ENCODE measurements around the gene NUFIP1. TPM values are rescaled to one million over a fixed set of nuclear protein-coding genes. Genes with fewer than 3 reads are reported as not detected.
A peak's percentile ranks its signal among the peaks of the same experiment; 100 is the strongest.

NUFIP1 gene
- total RNA-seq, 2 experiments from 2014 or later: 9.3 to 9.5 TPM

DNA sequence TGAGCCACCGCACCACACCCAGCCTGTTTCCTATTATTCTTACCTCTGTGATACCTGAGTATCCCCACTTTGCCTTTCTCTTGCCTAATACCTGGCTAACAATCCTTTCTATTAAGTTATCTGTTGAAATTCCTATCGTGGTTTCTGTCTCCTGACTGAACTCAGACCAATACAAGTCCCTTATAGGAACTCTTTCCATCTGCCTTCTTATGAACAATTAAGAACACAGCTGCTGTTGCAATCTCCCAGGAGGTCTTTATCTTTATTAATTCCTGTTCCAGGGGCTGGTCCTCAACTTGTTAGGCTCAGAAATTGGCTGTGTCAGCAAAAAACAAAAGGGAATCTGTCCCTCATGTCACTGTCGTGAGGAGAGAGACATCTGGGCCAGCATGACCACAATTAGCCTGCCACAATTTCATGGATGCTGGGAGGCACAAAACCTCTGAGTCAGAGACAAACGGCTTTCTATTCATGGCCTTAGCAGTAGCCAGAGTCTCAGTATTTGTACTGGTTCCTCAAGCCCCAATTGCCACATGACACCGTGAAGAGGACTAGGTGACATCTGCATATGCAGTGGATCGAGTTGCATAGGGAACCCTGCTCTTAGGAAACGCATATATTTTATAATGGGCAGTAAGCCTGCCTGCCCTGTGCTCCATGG lies 58.2 kb downstream of the NUFIP1 start:
- intact Hi-C loops (cut with micrococcal nuclease): no loop called here
- Mint-ChIP-seq H3K27ac (no peak overlapping the region), H3K4me3 (no peak overlapping the region), H3K9me3 (no peaks in the 10 kb centered on the region), H3K4me1 (ENCODE audit: low read depth) (peaks cover 4% of the 10 kb centered on the region), H3K36me3 (no peaks in the 10 kb centered on the region), H3K27me3 (peaks cover 12% of the 10 kb centered on the region)
- ChIA-PET POLR2A (no interaction called here), CTCF (interaction anchor here (1.3 kb wide), 1 partner anchor 12 kb away, joined by 3 read pairs; no protein-coding TSS in a partner anchor)
- no peak for DNase-seq

DNA sequence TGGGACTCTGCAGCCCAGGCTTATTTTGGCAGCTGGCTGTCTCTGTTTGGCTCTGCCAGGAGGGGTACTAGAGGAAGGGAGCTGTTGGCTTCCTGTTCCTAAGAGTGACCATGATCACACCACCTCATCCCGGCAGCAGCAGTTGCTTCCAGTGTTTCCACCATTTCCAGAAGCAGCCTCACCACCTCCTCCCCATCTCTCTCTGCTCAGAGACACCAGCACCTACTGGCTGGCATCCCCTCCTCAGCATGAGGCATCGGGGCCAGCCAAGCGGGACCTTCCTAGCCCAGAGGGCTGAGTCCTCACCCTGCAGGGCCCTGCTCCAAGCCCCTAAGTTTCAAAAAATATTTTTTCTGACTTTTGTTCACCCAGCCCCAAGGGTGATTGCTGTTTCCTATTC lies 59.0 kb downstream of the NUFIP1 start:
- Mint-ChIP-seq H3K4me1 (ENCODE audit: low read depth) (peaks cover 4% of the 10 kb centered on the region), H3K9me3 (no peaks in the 10 kb centered on the region), H3K36me3 (no peaks in the 10 kb centered on the region), H3K27me3 (peaks cover 16% of the 10 kb centered on the region), H3K4me3 (no peak overlapping the region), H3K27ac (no peak overlapping the region)
- ChIA-PET CTCF (interaction anchor here (1.3 kb wide), 1 partner anchor 11 kb away, joined by 3 read pairs; no protein-coding TSS in a partner anchor), POLR2A (no interaction called here)
- DNase-seq: no peak
- intact Hi-C loops (cut with micrococcal nuclease): no loop called here

DNA sequence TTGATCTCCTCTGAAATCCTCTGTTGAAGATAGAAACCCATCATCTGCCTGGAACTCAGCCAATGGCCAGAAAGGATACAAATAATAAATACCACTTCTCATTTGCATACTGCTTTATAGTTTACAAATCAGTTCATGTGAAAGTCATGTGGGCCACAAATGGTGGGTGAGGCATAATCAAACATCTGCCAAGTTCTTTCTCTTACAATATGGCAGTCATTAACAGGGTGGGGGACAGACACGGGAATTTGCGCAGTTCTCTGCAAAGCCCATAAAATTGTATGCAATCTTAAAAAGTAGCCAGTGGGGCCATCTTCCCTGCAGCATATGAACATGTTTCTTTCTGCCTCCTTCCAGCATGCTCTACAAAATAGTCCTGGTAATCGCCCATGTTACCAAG lies 59.6 kb downstream of the NUFIP1 start:
- intact Hi-C loops (cut with micrococcal nuclease): no loop called here
- Mint-ChIP-seq H3K27ac (no peak overlapping the region), H3K4me3 (no peak overlapping the region), H3K4me1 (ENCODE audit: low read depth) (peaks cover 1% of the 10 kb centered on the region), H3K36me3 (no peaks in the 10 kb centered on the region), H3K27me3 (peaks cover 17% of the 10 kb centered on the region), H3K9me3 (no peaks in the 10 kb centered on the region)
- POLR2A ChIA-PET: no interaction called here
- no peak for DNase-seq
- CTCF ChIA-PET: no interaction called here

DNA sequence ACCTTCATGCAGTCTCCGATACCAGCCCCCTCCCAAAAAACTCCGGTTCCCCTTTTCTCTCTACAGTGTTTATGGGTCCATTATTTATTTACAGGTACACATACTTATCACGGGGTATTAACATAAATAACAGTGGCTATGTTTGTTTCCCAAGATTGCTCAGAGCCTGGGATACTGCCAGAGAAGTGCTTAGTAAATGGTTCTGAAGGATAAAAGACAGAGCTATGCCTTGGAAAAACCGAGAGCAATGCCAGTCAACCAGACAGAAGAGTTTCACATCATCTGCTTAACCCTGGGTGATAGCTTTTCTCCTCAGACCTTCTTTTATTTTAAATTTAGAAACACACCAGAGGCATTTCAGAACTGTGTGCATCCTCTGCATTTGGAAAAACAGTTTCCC lies 61.3 kb downstream of the NUFIP1 start:
- DNase-seq: no peak
- Mint-ChIP-seq H3K4me1 (ENCODE audit: low read depth) (no peaks in the 10 kb centered on the region), H3K9me3 (no peaks in the 10 kb centered on the region), H3K27ac (no peak overlapping the region), H3K4me3 (no peak overlapping the region), H3K27me3 (peaks cover 18% of the 10 kb centered on the region), H3K36me3 (no peaks in the 10 kb centered on the region)
- POLR2A ChIA-PET: no interaction called here
- intact Hi-C loops (cut with micrococcal nuclease): no loop called here
- CTCF ChIA-PET: interaction anchor here (1.2 to 1.6 kb wide), 2 partner anchors 9 to 445 kb away, joined by 3 to 6 read pairs; no protein-coding TSS in a partner anchor

DNA sequence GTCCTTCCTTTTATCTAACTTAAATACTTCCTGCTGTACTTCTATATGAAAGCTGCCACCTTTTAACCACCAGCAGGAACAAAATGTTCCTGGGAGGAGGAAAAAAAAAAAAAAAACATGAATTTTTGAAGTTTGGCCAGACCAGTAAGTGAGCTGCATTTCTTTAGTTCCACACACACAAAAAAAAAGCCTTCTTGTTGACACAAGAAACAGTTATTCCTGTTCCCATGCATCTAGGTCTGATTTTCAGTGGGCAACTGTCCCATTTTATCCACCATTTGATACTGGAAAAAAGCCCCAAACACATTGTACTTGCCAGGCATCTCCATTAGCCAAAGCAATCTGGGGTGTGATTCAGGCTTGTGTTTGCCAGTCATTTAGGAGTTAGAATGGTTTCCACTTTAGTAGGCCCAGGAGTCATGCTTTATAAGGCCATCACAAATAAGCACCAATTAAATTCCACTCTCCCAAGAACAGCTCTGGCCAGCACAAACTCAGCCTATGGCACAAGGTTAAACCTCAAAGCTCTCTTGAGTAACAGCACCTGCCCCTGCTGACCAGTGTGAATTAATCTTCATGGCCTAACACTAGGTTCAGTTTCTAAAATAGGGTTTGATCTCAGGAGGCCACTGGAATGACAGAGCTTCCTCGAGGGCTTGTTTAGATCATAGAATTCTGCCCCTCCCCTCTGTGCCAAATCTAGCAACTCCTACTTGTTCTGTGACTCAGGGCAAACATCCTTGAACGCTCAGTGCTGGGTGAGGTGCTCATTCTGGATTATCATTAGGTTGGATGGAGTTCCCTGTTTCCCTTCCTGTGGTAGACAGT lies 67.1 kb downstream of the NUFIP1 start:
- ChIA-PET POLR2A (no interaction called here), CTCF (interaction anchor here (2.3 kb wide), 1 partner anchor 439 kb away, joined by 6 read pairs; no protein-coding TSS in a partner anchor)
- no peak for DNase-seq
- Mint-ChIP-seq H3K9me3 (no peaks in the 10 kb centered on the region), H3K4me1 (ENCODE audit: low read depth) (no peaks in the 10 kb centered on the region), H3K27me3 (peaks cover 10% of the 10 kb centered on the region), H3K36me3 (no peaks in the 10 kb centered on the region), H3K27ac (no peak overlapping the region), H3K4me3 (no peak overlapping the region)
- intact Hi-C loops (cut with micrococcal nuclease): no loop called here

DNA sequence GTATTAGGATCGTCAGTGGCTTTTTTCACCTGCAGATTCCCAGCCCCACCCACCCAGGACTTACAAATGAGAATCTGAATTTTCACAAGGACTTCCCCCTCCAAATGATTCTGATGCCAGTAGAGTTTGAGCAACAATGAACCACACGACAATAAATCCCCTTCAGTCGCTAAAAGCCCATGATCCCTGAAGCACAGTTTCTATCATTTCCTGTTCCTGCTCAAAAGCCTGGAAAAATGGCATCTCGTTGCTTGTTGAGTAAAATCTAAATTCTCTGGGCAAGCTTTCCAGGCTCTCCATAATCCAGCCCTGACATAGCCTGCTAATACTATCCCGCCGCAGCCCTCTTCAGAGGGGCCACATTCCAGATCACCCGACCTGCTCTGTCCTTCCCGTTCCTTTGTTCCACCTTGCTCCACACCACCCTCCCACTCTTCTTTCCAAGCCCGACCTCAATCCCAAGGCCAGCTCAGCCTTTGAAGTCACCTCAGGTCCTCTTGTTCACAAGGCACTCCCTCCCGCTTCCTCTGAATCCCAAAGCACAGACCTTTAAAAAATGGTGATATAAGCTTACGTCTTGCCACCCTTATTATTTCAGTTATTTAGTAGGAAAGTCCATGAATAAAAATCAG lies 67.9 kb downstream of the NUFIP1 start:
- ChIA-PET CTCF (interaction anchor here (2.3 kb wide), 1 partner anchor 438 kb away, joined by 6 read pairs; no protein-coding TSS in a partner anchor), POLR2A (no interaction called here)
- no peak for DNase-seq
- Mint-ChIP-seq H3K4me1 (ENCODE audit: low read depth) (no peaks in the 10 kb centered on the region), H3K4me3 (no peak overlapping the region), H3K9me3 (no peaks in the 10 kb centered on the region), H3K27me3 (peaks cover 9% of the 10 kb centered on the region), H3K36me3 (no peaks in the 10 kb centered on the region), H3K27ac (no peak overlapping the region)
- intact Hi-C loops (cut with micrococcal nuclease): no loop called here

DNA sequence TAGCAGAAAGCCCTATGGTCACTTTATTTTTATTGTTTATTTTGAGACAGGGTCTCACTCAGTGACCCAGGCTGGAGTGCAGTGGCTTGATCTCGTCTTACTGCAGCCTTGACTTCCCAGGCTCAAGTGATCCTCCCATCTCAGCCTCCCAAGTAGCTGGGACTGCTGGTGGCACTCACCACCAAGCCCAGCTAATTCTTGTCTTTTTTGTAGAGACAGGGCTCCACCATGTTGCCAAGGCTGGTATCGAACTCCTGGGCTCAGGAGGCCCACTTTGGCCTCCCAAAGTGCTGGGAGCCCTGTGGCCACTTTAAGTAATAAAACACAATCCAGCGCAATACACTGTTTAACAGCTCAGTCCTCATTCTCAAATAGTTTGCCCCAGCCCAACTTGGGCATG lies 69.3 kb downstream of the NUFIP1 start:
- no peak overlapping the region for H3K4me3 Mint-ChIP-seq
- intact Hi-C loops (cut with micrococcal nuclease): no loop called here
- H3K27me3 Mint-ChIP-seq: peaks cover 3% of the 10 kb centered on the region
- H3K9me3 Mint-ChIP-seq: no peaks in the 10 kb centered on the region
- no peaks in the 10 kb centered on the region for H3K36me3 Mint-ChIP-seq
- POLR2A ChIA-PET: no interaction called here
- H3K27ac Mint-ChIP-seq: no peak overlapping the region
- CTCF ChIA-PET: no interaction called here
- no peak for DNase-seq
- no peaks in the 10 kb centered on the region for H3K4me1 Mint-ChIP-seq (ENCODE audit: low read depth)

DNA sequence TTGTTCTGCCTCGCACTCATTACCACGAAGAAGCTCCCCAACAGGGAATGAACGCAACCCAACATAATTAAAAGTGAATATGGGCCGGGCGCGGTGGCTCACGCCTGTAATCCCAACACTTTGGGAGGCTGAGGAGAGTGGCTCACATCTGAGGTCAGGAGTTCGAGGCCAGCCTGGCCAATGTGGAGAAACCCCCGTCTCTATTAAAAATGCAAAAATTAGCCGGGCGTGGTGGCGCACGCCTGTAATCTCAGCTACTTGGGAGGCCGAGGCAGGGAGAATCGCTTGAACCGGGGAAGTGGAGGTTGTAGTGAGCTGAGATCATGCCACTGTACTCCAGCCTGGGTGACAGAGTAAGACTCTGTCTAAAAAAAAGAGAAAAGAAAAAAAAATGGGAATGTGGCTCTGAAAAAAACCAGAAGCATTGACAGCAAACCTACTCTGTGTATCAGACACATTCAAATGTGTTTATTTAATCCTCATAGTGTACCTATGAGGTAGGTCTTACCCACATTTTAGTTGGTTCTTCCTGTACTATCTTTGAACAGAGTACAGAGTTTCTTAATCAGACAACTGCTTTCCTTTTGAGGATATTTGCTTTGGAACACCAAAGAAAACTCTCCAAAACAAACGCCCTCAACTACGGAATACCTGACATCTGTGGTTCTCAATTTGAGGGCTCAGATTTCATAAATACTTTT lies 70.0 kb downstream of the NUFIP1 start:
- Mint-ChIP-seq H3K27me3 (no peaks in the 10 kb centered on the region), H3K27ac (no peak overlapping the region), H3K36me3 (no peaks in the 10 kb centered on the region), H3K9me3 (no peaks in the 10 kb centered on the region), H3K4me1 (ENCODE audit: low read depth) (no peaks in the 10 kb centered on the region), H3K4me3 (no peak overlapping the region)
- DNase-seq: no peak
- ChIA-PET CTCF (interaction anchor here (0.7 to 2.4 kb wide), 8 partner anchors 9 to 1031 kb away, joined by 3 to 12 read pairs (median 6); no protein-coding TSS in a partner anchor), POLR2A (no interaction called here)
- intact Hi-C loops (cut with micrococcal nuclease): loop anchor here (2.0 to 5.0 kb wide), 6 partner anchors 53 to 1134 kb away; partner anchors contain the start of genes SLC25A30 and ZC3H13

DNA sequence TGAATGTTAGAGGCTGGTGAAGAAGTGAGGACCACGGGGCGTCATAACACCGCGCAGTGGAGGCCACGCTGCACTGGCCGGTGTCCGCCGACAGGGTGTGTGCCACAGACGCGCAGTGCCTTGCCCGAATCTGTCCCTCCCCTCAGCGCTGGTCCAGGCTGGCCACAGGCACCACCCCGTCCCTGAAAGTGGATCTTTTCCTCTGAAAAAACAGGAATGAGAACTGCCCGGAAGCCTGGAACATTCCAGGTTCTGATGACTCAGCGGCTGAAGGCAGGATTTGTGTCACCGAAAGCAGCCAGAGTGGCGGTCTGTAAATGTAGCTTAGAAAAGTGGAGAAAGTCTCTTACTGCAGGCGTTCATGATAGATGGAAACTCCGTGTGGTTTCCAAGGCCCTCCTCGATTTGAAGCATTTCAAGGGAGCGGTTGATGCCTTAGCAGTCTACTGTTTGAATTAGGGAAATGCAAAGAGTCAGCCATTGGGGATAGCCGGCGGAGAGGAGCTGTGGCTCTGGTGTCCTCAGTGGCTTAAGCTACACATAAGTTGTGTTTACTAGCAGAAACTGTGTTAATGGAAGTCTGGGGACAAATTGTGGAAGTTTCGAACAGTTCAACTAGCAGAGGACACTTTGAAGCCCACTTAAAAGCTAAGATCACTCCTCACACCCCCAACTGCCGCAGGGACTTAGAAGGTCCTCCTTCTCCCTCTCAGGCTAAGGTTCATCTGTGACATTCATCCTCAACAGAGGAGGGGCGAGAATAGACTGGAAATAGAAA lies 70.8 kb downstream of the NUFIP1 start:
- Mint-ChIP-seq H3K27me3 (no peaks in the 10 kb centered on the region), H3K4me3 (no peak overlapping the region), H3K27ac (no peak overlapping the region), H3K9me3 (no peaks in the 10 kb centered on the region), H3K36me3 (no peaks in the 10 kb centered on the region), H3K4me1 (ENCODE audit: low read depth) (no peaks in the 10 kb centered on the region)
- intact Hi-C loops (cut with micrococcal nuclease): loop anchor here (1.0 to 5.0 kb wide), 12 partner anchors 54 to 1134 kb away; partner anchors contain the start of genes GPALPP1, GTF2F2, NUFIP1 and SLC25A30
- ChIA-PET CTCF (interaction anchor here (0.7 to 2.4 kb wide), 9 partner anchors 9 to 1032 kb away, joined by 3 to 12 read pairs (median 5); no protein-coding TSS in a partner anchor), POLR2A (no interaction called here)
- DNase-seq: peak; percentile 88

DNA sequence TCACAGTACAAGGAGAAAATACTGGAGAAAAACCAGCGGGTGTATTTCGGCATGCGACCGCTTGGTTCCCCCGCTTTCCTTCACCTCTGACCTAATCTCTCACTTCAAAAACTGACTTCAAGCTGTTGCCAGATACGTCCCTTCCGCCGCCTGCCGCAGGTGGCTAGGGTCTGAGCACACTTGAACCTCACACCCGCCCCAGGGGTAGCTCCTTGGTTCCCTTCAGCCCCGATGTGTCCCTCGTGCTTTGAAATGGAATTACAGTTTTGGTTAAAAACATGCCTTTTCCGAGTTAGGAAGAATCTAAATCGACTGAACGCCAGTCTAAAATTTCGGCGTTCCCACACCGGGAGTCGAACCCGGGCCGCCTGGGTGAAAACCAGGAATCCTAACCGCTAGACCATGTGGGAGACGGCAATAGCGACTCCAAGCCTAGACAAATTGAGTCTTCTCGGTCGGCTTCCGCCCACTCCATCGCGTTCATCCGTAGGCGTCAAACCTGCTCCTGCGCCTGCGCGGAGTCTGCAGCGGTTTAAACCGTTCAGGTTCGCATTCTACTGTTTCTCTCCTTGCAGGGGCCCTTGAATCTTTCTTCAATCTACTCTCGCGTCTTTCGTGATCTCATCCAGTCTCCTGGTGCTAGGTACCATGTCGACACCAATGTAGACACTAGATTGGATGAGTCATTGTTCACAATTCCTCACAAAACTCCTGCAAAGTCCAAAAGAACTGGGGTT lies 71.5 kb downstream of the NUFIP1 start:
- ChIA-PET CTCF (interaction anchor here (0.6 to 2.4 kb wide), 9 partner anchors 23 to 1059 kb away, joined by 3 to 12 read pairs (median 3); no protein-coding TSS in a partner anchor), POLR2A (no interaction called here)
- H3K27ac Mint-ChIP-seq: no peak overlapping the region
- H3K27me3 Mint-ChIP-seq: no peaks in the 10 kb centered on the region
- DNase-seq: peak; percentile 97
- no peaks in the 10 kb centered on the region for H3K36me3 Mint-ChIP-seq
- H3K4me1 Mint-ChIP-seq (ENCODE audit: low read depth): no peaks in the 10 kb centered on the region
- H3K9me3 Mint-ChIP-seq: no peaks in the 10 kb centered on the region
- H3K4me3 Mint-ChIP-seq: no peak overlapping the region
- intact Hi-C loops (cut with micrococcal nuclease): loop anchor here (1.0 to 5.0 kb wide), 13 partner anchors 55 to 1135 kb away; partner anchors contain the start of genes GPALPP1, GTF2F2, NUFIP1 and SLC25A30
